ENCODE measurements around the gene AIPL1.
A peak's percentile ranks its signal among the peaks of the same experiment; 100 is the strongest.

AIPL1 gene

DNA sequence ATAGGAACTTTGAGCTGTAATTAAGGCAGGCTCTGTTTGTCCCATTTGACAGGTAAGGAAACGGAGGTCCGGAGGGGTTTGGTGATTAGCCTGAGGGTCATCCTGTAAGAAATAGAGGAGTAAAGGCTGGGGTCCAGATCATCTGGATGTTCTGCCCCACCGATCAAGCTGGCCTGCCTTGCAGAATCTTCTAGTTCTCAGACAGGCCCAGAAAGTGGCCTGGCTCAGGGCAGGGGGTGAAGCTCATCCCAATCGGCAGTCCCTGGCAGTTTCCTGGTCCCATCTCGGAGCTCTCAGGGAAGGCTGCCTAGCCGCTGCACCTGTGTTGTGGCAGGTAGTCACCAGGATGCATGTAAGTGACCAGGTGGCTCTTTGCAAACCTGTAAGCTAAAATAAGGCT is 13.6 kb upstream of the AIPL1 start:
- DNase-seq = no peak

DNA sequence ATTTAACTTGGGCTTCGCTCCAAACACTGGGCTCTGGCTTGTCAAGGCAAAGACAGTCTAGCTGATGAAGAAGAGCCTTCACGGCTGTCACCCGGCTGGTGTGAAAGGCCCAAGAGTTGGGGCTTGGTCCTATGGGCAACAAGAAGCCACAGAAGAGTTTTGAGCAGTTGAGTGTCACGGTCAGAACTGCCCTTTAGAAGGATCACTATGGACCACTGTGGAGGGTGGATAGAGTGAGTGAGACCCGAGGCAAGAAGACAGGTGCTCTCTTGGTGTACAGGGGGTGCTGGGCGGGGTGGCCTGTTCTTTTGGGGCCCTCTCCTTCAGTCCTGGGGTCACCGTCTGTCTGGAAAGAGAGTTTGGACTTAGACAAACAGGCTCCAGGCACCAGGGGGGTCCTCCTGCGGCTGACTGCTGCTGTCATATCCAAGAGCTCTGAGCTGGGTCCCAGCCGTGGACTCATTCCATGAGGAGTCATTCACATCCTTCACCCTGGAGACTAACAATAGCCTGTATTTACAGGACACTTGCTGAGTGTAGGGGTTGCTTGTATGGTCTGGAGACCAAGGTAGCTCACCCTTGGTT is 11.7 kb upstream of the AIPL1 start:
- DNase-seq = no peak

DNA sequence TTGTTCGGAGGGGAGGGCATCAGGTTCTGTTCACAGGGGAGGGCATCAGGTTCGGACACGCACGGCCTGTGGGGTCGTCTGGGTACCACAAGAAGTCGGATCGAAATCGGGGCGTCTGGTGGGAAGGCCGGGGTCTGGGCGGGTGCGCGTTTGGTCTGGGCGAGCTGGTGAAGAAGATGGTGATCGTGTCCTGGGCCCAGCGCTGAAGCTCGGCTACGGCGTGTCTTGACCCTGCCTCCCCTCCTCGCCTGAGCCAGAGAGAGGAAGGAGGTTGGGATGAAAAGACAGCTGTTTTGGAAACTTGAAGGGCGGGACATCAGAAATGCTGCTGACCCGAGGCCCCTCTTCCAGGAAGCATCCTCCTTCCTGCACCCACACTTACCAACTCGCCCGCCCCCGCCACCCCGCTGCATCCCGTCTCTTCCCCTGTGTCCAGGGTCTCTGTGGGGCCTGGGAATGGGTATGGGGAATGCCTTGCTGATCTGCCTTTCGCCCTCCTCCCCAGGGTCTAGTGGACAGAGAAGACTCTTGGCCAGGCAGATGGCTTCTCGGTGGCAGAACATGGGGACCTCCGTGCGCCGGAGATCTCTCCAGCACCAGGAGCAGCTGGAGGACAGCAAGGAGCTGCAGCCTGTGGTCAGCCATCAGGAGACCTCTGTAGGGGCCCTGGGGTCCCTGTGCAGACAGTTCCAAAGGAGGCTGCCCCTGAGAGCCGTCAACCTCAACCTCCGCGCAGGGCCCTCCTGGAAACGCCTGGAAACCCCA is 9.8 kb upstream of the AIPL1 start:
- no peak for DNase-seq

DNA sequence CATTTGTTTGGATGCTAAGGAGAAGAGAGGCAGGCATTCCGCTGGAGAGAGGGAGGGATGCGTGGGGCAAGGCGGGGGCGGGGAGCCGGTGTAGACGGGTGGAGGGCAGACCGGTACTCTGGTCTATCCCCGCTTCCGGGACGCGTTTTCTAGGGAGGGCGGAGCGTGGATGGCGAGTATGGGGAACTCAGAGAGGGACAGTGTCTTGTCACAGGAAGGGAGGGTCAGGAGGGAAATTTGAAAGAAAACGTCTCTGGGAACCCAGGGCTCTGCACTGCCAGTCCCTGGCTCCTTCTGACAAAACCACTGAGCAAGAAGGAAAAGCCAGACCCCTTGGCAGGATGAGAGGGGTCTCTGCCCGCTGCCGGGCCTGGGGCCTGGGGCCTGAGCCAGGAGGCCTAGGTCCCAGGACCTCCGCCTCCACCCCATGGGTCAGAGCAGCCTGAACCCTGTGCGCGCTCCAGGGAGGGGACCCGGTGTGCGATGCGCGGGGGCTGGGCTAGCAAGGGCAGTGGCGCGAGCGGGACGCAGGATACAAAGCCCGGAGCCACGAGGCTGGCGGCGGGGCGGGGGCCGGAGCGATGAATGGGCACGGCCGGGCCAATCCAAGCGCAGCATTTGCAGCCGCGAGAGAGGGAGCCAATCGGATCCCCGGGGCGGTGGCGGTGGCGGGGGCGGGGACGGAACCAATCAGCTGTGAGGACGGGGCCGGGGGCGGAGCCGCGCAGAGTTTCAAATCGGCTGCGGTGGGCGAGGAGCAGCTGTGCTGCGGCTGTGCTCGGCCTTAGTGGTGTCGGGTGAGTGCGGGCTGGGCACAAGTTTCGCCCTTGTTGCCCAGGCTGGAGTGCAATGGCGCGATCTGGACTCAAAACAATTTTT is 9.0 kb upstream of the AIPL1 start, which contains the start of gene PIMREG:
PIMREG (plus strand) TSS at position 764 of the 879 bp plus-strand sequence. CDS start 656 bp downstream, outside the sequence.
- peak; percentile 86 to 94 for DNase-seq

DNA sequence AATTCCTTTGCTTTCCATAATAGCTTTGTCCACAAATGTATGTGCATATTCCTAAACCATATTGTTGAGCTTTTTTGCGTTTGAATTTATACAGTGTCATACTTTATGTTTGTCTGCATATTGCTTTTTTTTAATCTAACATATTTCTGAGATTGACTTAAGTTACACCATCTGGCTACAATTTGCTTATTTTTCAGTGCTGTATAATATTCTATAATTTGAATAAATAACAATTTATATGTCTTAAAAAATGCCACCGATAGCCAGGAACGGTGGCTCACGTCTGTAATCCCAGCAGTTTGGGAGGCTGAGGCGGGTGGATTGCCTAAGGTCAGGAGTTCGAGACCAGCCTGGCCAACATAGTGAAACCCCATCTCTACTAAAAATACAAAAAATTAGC is 7.9 kb upstream of the AIPL1 start:
- no peak for DNase-seq

DNA sequence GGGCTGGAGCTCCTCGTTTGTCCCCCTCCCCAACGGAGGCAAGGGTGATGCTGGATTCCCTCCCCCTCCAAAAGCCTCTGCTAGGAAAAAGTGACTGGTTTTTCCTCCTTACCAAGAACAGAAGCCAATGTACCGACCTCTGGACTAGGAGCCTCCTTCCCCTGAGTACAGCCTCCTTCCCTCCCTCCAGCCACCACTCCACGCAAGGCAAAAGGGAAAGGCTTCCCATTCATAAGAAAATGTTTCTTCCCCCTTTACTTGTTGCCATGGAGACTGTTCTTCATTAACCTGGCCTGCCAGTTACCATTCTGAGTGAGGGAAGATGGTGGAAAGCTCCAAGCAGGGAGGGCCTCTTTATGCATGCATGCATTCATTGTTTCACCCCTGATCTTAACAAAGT is 5.0 kb upstream of the AIPL1 start:
- DNase-seq = no peak

DNA sequence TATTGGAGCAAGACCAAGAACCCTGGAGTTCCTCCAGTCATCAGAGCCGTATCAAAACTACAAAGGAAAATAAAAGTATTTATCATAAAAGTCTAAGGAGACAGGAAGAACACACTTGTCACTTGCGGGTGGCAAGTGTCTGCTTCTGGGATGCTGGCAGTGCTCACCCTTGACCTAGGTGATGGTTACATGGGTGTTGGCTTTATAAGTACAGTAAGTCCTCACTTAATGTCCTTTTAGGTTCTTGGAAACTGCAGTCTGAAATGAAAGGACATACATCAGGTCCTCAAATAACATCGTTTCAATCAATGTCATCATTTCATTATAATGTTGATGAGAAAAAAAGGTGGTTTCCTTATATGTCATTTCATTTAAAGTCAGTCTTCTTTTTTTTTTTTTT is 3.0 kb upstream of the AIPL1 start:
- no peak for DNase-seq

DNA sequence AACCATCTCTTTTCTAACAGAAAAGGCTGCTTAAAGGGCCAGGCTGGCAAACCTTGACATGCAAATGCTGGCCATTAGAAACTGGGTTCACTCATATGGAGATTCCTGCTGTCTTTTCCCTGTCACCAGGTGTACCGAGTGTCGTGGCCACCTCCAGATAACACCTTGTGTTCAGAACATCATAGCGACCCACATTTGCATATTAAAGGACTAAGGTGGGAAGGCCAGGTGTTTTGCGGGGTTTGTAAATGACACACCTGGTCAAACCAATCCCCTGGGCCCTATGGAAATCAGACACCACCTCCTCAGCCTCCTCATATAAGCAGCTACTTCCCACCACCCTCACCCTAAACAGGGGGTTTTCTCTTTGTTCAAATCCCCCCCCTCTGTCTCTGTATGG is 2.5 kb upstream of the AIPL1 start:
- peak in 1 of 2 experiments; percentile 6 for DNase-seq

DNA sequence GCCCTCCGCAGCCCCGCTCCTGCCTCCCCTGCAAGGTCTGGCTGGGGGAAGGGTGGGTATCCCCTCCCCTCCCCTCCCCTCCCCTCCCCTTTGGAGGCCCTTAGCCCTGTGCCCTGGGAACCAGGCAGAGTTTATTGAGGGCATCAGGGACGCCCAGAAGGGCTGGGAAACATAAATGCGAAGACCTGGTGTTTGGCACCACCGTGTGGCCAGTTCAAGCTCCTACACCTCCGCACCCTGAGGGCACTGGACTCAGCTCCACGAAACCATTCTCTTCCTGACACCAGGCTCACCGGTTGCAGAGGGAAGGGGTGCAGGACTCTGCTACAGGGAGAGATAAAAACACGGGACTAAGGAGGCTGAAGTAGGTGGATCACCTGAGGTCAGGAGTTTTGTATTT is 1.0 kb upstream of the AIPL1 start:
- peak; percentile 17 to 26 for DNase-seq

DNA sequence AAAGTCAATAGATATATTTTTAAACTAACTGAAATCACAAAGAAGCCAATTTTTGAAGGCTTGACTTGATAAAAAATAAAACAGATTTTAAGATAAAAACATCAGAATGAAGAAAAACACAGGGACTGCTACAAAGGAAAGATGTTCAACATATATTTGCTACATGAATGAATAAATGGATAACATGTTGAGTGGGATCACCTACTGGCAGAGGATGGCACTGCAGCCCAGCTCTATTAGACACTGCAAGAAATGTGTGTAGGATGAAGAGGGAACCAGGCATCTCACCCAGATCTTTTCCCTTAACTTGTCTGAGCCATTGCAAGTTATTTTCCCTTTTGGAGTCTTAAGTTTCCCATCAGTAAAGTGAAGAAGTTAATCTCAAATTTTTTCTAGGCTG is 4.2 kb downstream of the AIPL1 start:
- DNase-seq = no peak

DNA sequence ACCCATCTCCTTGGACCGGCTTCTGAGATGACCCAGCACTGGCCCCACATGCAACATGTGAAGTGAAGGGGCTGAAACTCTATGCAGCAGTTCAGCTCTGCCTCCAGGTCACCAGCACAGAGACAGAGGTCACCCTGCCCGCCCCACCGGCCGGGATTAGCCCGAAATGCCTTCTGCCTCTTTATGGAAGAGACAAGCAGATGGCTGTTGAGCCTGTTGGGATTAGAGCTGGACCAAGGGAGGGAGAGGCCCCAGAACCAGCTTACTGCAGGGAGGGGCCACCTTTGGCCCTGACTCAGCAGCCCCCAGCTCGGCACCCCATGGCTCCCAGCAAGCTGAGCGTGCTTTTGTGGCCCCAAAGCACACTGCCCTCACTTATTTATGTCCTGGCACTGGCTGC is 5.7 kb downstream of the AIPL1 start:
- no peak for DNase-seq

DNA sequence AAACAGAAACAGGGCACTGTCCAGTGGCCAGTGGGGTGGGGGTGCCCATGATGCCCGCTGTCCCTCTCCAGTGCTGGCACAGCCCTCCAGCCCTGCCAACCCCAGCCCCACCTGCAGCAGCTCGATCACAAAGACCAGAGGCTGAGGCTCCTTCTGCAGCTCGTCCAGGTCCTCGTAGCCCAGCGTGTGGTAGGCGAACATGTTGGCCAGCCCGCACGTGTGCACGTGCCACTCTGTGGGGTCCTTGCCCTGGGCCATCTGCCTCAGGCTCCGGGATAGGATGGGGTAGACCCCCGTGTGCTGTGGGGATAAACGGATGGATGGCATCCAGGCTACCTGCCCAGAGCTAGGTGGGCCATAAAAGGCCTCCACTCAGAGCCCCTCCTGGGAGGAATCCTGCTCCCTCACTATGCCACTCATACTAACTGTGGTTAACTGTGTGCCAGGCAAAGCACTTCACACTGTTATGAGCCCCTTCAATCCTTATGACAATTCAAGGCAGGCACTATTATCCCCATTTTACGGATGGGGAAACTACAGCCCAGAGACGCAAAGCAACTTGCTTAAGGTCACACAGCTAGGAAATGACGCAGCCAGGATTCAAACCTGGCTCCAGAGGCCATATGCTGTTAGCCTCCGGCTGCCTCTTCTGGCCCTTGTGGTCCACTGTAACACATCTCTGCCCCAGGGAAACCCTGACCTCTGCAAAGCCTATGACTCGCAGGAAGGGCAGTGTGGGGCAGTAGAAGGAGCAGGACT is 6.5 kb downstream of the AIPL1 start:
- no peak for DNase-seq

DNA sequence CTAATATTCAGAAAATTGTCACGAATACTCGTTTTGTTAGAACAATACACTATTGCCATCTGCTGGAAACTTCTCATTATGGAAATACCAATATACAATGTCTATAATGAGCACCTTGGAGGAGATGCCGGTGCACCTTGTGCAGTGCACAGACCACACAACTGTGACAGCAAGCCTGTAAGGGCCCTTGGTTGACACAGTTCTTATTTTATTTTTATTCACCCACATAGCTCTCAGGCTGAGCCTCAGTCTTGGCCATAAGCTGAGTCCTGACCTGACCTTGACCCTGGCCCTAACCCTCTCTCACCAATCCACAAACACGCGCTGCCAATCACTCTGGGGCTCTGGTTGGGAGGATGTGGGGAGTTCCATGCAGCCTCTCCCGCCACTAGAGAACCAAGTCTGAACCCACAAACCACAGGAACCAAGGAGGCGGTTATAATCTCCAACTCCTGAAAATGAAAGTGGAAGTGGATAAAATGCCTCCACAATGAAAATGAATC is 7.6 kb downstream of the AIPL1 start:
- no peak for DNase-seq

DNA sequence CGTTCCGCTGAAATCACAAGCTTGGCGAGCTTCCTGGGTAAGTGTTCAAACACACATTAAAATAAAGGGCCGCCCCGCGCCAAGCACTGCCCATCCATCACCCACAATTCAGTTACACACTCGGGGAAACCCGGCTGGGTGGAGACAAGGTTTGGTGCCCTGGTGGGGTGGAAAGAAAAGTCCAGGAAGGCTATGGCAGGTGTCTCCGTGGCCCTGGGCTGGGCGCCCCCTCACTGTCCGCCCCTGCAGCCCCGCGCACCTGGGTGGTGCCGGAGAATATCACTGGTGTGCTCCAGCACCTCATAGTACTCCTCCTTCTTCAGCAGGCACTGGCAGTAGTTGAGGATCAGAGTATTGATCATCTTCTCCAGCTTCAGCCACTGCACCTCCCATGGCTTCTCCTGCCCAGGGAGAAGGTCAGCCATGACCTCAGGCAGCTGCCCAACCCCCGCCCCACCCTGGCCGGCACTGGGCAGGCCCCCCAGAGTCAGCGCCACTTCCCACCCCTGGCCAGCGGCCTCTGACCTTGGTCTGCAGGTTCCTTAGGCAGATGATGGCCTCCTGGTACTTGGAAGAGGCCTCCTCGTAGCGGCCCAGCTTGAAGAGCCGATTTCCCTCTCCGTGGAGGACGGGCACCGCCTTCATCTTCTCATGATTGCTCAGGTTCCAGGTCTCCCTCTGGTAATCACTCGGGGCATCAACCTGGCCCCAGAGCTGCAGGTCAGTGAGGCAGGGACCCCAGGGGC is 8.4 kb downstream of the AIPL1 start:
- no peak for DNase-seq

DNA sequence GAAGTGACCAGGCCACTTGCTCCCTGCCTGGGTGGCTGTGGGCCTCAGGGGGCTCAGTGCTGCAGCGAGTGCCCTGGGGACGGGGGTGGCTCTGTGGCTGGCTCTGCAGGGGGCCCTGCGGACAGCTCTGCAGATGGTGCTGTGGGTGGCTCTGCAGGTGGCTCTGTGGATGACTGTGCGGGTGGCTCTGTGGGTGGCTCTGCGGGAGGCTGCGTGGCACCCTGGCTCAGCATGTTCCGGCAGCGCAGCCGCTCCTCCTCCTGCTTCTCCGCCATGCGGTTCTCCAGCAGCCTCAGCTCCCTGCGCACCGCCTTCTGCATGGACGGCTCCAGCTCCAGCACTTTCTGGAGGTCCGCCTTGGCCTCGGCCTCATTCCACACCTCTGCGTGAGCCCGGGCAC is 9.5 kb downstream of the AIPL1 start:
- DNase-seq = no peak

DNA sequence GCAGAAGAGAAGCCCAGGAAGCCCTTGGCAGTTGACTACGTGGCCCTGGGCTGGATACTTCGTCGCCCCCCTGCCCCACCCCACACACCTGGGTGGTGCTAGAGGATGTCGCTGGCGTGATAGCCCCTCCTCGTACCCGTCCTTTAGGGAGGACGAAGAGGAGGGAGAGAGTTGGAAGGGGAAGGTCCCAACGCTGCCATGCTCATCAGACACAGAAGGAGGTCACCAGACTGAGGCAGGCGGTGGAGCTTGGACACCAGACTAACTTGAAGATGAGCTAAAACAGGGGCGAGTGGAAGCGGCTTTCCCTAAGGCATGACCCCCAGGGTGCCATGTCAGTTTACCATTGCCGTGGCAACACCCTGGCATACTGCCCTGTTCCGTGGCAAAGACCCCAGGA is 11.0 kb downstream of the AIPL1 start:
- no peak for DNase-seq

DNA sequence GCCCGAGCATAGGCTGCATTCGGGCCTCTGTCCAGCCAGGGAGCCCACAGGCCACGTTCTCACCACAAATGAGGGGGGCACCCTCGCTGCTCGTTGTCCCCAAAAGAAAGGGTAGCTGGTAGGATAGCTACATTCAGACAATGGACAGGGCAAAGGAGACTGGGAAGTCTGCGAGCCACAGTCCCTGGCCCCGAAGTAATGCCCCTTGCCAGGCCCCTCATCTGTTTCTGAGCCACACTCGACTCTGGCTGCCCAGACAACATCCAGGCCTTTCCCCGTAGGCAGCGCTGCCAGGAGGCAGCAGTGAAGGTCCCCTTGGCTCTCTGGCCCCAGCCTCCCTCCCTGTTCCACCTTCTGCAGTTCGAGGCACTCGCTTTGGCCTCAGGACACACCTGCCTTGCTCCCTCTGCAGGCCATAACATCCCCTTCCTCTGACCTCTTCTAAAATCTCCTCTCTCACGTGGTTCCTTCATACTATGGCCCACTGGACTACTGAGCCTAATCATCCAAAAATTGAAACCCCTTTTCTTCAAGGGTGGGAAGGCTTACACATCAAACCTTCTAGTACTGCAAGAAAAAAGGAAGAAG is 12.2 kb downstream of the AIPL1 start:
- DNase-seq = no peak

DNA sequence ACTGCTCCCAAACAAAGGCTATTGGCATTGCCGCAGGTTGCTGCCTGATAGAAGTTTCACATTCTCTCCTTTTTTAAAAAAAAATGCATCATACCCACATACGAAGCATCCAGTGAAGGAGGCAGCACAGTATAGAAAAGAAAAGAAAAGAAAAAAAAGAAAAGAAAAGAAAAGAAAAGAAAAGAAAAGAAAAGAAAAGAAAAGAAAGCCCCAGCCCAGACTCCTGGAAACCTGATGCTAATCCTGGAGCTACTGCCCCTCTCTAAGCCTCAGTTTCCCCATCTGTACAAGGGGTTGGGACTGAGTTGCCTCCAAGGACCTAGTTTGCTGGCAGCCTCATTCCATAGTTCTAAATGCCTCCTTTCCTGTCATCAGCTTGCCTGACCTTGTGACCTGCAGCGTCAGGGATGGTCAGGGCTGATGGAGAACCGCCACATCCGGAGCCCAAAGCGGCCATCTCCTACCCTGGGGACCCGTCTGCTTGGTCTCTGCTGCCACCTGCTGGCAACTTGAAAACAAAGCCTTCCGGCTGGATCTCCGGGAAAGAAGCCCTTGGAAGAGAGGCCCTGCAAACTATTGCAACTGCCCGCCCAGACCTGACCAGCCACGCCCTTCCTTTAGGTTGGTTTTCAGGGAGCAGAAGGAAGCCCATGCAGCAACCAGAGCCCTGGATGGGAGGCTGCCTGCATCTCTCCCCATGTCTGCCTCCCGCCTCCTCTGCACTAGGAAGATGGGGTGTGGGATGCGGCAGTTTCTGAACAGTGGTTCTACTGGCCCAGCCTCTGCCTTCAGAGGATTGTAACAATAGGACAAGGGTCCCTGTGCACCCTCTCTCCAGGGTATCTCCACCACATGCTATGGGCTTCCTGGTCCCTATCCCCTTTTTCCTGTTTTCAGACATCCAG is 13.0 kb downstream of the AIPL1 start:
- peak; percentile 12 to 15 for DNase-seq

DNA sequence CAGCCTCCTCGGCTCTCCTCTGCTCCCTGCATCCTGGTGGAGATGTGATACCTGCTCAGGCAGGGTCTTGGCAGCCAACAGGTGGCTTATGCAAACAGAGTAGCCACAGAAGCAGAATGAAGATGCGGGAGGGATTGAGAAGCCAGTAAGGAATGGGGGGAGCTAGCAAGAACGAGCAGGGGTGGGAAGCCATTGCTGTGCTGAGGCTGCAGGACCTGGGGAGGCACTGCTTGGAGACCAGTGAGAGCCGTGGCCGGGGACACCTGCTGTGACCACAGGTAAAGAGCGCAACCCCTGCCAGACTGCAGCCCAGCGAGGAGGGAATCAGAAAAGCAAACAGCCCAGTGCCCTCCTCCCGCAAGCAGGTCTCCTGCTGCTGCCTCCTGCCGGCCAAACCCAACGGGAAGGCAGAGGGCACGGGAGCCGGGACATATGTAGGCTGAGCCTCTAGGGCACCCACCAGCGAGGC is 14.7 kb downstream of the AIPL1 start:
- DNase-seq = peak; percentile 15 to 35

DNA sequence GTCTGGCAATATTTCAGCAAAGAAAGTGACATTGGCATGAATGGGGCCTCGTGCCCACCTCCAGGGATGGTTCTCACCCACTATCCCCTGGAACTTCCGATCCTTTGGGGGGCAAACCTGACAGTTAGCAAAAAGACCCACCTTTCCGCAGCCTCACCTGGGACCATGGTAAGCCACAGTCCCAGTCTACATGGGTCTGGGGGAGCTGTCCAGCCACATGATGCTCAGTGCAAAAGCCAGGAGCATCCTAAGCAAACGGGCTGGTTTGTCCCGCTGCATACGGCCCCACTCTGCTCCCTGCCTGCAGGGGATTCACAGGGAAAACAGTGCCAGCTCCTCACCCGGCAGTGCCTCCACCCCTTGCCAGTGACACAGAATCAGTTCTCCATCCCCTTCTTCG is 19.3 kb downstream of the AIPL1 start:
- DNase-seq = no peak

Data from NCI-H187 (cell line).